Heart left ventricle (tissue), 16 donors: ENCODE results near the gene GALP. TPM values are rescaled to one million over a fixed set of nuclear protein-coding genes. Genes with fewer than 3 reads are reported as not detected.
A peak's percentile ranks its signal among the peaks of the same experiment; 100 is the strongest.
"Not testable (repeated sequence)": the region's sequence is repeated elsewhere in the genome, so short reads cannot be mapped to it uniquely, and the experiment has no call there.

Experiments used
- ATAC-seq, 4 donors: fragments of 200-7000 bp; cut with Tn5 transposase; one replicate each; pipeline ENCODE4 v1.9.1; 2020 to 2022; ENCODE audit warnings: moderate library complexity in 4 of 4, mild to moderate bottlenecking in 3 of 4, moderate number of reproducible peaks in 1 of 4
- DNase-seq, 5 donors: peaks; one replicate each; pipeline ENCODE4 v3.0.0-alpha.2; 2020
- H3K27ac ChIP-seq, 12 donors: fragments of 200-600 bp; sonication (generic) in 4 of 12; one replicate each; pipeline versions ENCODE4 v1.5.0 to v1.8.0; 2016 to 2022; ENCODE audit warnings: mild to moderate bottlenecking in 2 of 12
- H3K27me3 ChIP-seq, 9 donors: fragments of 200-600 bp; sonication (generic) in 2 of 9; one replicate each; pipeline versions ENCODE4 v1.5.1 to v1.8.0; 2016 to 2022; ENCODE audit warnings: mild to moderate bottlenecking in 3 of 9
- H3K36me3 ChIP-seq, 9 donors: fragments of 200-600 bp; sonication (generic) in 2 of 9; one replicate each; pipeline versions ENCODE4 v1.5.0 to v1.8.0; 2018 to 2022; ENCODE audit warnings: mild to moderate bottlenecking in 2 of 9
- H3K4me1 ChIP-seq, 12 donors: fragments of 200-600 bp; sonication (generic) in 4 of 12; one replicate each; pipeline versions ENCODE4 v1.5.0 to v1.8.0; 2016 to 2022; ENCODE audit warnings: mild to moderate bottlenecking in 3 of 12
- H3K4me3 ChIP-seq, 12 donors: fragments of 200-600 bp; sonication (generic) in 4 of 12; one replicate each; pipeline versions ENCODE4 v1.5.0 to v1.8.0; 2017 to 2022; ENCODE audit warnings: mild to moderate bottlenecking in 9 of 12, moderate library complexity in 4 of 12
- H3K9me3 ChIP-seq, 12 donors: fragments of 200-600 bp; sonication (generic) in 4 of 12; one replicate each; pipeline versions ENCODE4 v1.5.0 to v1.8.0; 2016 to 2022; ENCODE audit warnings: mild to moderate bottlenecking in 1 of 12
- POLR2A ChIP-seq, 2 donors: fragments of 450-650 bp; IDR thresholded peaks; one replicate each; pipeline ENCODE4 v1.6.1; 2017; ENCODE audit warnings: antibody characterized with exemption in 2 of 2, mild to moderate bottlenecking in 2 of 2, moderate library complexity in 2 of 2
- WGBS, 4 donors: extraction: QIAGEN DNeasy Blood & Tissue Kit in 2 of 4; methylation state at CpG; one replicate each; pipeline versions ENCODE4 v1.1.5 to v1.1.7; 2013 to 2018; 5-methylcytosine and 5-hydroxymethylcytosine counted together
- intact Hi-C, 10 donors: fragments of 100-400 bp; cut with DNase I; formaldehyde crosslinking; loops; one replicate each; pipeline versions ENCODE4 v1.11.1 to v1.14.2; 2022
- long read RNA-seq, 3 donors: library from polyadenylated mRNA; unstranded; transcript quantifications; one replicate each; pipeline ENCODE4 v2.0.0, GENCODE V29; 2020 to 2021
- polyA plus RNA-seq, 2 donors: library from polyadenylated mRNA; stranded (reverse); fragments of 200-250 nt; gene quantifications; one replicate each; pipeline ENCODE4 v1.2.3, GENCODE V29; 2013
- total RNA-seq, 9 donors: library from RNA; depleted of rRNA in 2 of 9; stranded (reverse); fragments of >200 nt in 2 of 9; fragmentation: NEBNext Ultra II Directional in 3 of 9; extraction: Animal tissue kit (Norgen Biotek cat#: 25700) in 3 of 9; gene quantifications; one replicate each; pipeline versions ENCODE4 v1.1.0 to v1.2.4, GENCODE V29; 2016 to 2023
- TF ChIP-seq, protein P1 (sequence below), 12 donors: fragments of 200-600 bp; sonication (generic) in 4 of 12; IDR thresholded peaks; one replicate each; pipeline versions ENCODE4 v1.5.0 to v1.8.0; 2018 to 2022; ENCODE audit warnings: antibody characterized with exemption in 12 of 12, mild to moderate bottlenecking in 5 of 12
- donor health status: ischemic (EF 13 %, LVEDD 7.1; RV severe dilation, severe dysfunction).
- donor health status: healthy with polysubstance abuse.
- donor health status: DM: no; HTN: yes; CAD: no.
- donor health status: DM: no; HTN: no; CAD: no.
- donor health status: ischemic (EF 25% LVEDD 6.9; RV normal size, moderate dysfunction).
- donor health status: ischemic (EF 25% LVEDD 5.7; RV mildly dilated, moderate dysfunction).
- donor health status: healthy.
- donor health status: DM: yes; HTN: yes; CAD: no.
- donor health status: ischemic (EF 35%, LVEDD 5.7; RV mildly dilated, moderate dysfunction).
- donor health status: nonischemic (EF 11% LVEDD 7.7; RV severe dilation, severe dysfunction).
- donor health status: DM: yes; HTN: yes; CAD: no.
- donor health status: PGD.
- donor health status: ischemic (EF 29% LVEDD 5.4; RV normal size, mild dysfunction).
- donor health status: nonischemic (EF 23%, LVEDD 6.1; RV moderate dilation, normal function).

GALP gene
- not detected for total RNA-seq
- not detected for polyA plus RNA-seq
- long read RNA-seq, donor 1: 0 reads
- long read RNA-seq, donor 2: 0 reads
- long read RNA-seq, donor 3: 0 reads

DNA sequence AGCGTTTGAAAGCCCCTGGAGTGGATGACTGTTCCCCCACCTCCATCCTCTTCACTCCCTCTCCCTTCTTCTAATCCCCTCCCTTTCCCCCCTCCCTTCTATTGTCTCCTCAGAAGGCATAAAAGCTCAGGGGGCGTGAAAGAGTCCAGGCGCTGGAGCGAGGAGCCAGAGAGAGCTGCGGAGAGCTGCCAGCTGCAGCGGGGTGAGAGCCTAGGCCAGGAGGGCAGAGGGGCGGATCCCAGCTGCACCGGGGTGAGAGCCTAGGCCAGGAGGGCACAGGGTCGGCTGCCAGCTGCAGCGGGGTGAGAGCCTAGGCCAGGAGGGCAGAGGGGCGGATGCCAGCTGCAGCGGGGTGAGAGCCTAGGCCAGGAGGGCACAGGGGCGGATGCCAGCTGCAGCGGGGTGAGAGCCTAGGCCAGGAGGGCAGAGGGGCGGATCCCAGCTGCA lies at the start of gene GALP:
Gene GALP (plus strand): TSS at position 148 of the 447 bp plus-strand sequence. CDS start 1,101 bp downstream, outside the sequence.
- not testable (repeated sequence) for H3K9me3 ChIP-seq, DNase-seq, H3K27ac ChIP-seq, H3K4me1 ChIP-seq, H3K4me3 ChIP-seq, ATAC-seq, H3K36me3 ChIP-seq
- peaks cover 0 to 35% (median 9%) of the 10 kb centered on the region in 9 donors for H3K27me3 ChIP-seq
- WGBS, 4 donors: 44 to 54% (median 49%) methylated on average over 14 to 15 of the region's 15 CpGs
- intact Hi-C loops: loop anchor here in 3 of 10 donors (10.0 kb wide), 3 partner anchors 159 to 179 kb away; no protein-coding TSS in a partner anchor

DNA sequence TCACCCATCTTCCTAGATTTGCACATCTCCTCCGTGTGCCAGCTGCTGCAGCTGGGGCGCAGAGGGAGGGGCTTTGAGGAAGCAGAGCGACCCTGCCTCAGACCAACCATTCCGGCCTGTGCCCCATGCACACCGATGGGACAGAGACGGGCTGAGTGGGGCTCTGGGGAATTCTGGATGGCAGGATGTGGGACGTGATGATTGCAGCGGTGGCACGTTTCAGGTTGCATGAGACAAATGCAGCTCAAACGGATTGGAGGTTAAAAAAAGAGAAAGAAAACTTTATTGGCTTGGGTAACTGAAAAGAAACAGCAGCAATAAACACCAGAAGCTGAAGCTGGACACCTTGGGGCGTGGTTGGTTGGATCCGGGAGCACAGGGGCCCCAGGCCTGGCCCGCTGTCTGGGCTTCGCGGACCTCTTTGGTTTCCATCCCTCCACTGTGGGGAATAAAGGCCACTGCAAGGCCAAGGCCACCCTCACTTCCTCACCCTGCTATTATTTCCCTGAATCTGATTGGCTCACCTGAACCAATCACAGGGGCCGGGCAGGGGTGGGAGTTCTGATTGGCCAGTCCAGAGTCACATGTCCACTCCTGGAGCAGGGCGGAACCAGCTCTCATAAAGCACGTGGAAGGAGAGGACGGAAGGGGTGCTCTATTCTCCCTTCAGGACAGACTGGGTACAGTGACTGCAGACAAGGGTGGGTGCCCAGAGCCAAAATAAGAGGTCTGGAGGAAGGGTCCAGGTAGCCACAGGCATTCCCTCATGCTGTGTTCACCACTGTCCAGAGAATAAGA lies 48.6 kb upstream of the GALP start:
- intact Hi-C loops: no loop called here

DNA sequence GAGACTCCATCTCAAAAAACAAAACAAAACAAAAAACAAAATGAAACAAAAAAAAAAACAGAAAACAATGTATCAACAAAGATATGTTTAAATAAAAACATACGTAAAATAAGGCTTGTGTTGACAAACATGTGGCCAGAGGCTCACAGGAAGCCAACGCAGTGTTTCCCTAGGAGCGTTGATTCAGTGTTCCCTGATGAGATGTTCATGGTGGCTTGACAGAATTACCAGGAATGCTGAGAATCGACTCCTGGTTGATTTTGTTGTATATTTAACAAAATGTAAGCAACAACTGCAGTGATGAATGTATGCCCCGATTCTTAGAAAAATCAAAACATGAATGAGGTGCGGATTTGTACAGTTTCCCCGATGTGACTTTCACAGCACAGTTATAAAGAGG lies 45.8 kb upstream of the GALP start:
- TF ChIP-seq POLR2A (IDR thresholded peaks at IDR 0.05): no peak
- TF ChIP-seq, protein P1, sequence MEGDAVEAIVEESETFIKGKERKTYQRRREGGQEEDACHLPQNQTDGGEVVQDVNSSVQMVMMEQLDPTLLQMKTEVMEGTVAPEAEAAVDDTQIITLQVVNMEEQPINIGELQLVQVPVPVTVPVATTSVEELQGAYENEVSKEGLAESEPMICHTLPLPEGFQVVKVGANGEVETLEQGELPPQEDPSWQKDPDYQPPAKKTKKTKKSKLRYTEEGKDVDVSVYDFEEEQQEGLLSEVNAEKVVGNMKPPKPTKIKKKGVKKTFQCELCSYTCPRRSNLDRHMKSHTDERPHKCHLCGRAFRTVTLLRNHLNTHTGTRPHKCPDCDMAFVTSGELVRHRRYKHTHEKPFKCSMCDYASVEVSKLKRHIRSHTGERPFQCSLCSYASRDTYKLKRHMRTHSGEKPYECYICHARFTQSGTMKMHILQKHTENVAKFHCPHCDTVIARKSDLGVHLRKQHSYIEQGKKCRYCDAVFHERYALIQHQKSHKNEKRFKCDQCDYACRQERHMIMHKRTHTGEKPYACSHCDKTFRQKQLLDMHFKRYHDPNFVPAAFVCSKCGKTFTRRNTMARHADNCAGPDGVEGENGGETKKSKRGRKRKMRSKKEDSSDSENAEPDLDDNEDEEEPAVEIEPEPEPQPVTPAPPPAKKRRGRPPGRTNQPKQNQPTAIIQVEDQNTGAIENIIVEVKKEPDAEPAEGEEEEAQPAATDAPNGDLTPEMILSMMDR (IDR thresholded peaks at IDR 0.05): no peak
- DNase-seq: no peak
- intact Hi-C loops: no loop called here
- Histone ChIP-seq H3K4me3 (no peak overlapping the region), H3K36me3 (no peaks in the 10 kb centered on the region), H3K27me3 (no peaks in the 10 kb centered on the region), H3K27ac (no peak overlapping the region), H3K9me3 (no peaks in the 10 kb centered on the region), H3K4me1 (peaks cover 0 to 9% (median 7%) of the 10 kb centered on the region in 12 donors)
- WGBS, 4 donors: 85 to 86% (median 86%) methylated on average over 7 of the region's 7 CpGs
- no peak for ATAC-seq

More for the DNA sequence above, 48.6 kb upstream of the GALP start:
- TF ChIP-seq POLR2A (IDR thresholded peaks at IDR 0.05): no peak
- TF ChIP-seq, protein P1 (IDR thresholded peaks at IDR 0.05): no peak
- 83 to 91% (median 87%) methylated on average over 18 to 19 of the region's 19 CpGs for WGBS, 4 donors
- ATAC-seq (no peak), DNase-seq (peak in 1 of 5 donors; percentile 11)
- H3K4me3 ChIP-seq: no peak overlapping the region
- H3K36me3 ChIP-seq: no peaks in the 10 kb centered on the region
- H3K27me3 ChIP-seq: no peaks in the 10 kb centered on the region
- no peaks in the 10 kb centered on the region for H3K9me3 ChIP-seq
- H3K27ac ChIP-seq: no peak overlapping the region
- H3K4me1 ChIP-seq: peaks cover 0 to 4% (median under 1%) of the 10 kb centered on the region in 12 donors

DNA sequence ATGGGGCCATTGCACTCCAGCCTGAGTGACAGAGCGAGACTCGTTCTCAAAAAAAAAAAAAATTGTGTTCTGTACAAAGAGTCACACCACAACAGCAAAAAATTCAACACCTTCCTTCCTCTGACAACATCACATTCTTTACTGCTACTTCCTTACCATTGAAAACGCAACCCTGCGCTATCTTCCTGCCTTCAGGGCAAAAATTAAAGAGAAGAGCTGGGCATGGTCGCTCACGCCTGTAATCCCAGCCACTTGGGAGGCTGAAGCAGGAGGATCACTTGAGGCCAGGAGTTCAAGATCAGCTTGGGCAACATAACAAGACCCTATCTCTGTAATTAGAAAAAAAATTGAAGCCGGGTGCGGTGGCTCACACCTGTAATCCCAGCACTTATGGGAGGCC lies 44.2 kb upstream of the GALP start:
- H3K4me3 ChIP-seq: no peak overlapping the region
- DNase-seq: no peak
- no peaks in the 10 kb centered on the region for H3K27me3 ChIP-seq
- intact Hi-C loops: no loop called here
- H3K4me1 ChIP-seq: peaks cover 0 to 9% (median 7%) of the 10 kb centered on the region in 12 donors
- H3K9me3 ChIP-seq: no peaks in the 10 kb centered on the region
- peak overlapping the region in 3 of 12 donors; percentile 21 to 70 (median 50) for H3K27ac ChIP-seq
- 82 to 89% (median 86%) methylated on average over 8 of the region's 8 CpGs for WGBS, 4 donors
- TF ChIP-seq, protein P1 (IDR thresholded peaks at IDR 0.05): no peak
- TF ChIP-seq POLR2A (IDR thresholded peaks at IDR 0.05): no peak
- no peak for ATAC-seq
- H3K36me3 ChIP-seq: no peaks in the 10 kb centered on the region
